Adrenal gland (tissue), 5 donors: Measurements from ENCODE around the gene OR4C3.

Experiments used
- POLR2A ChIP-seq, 2 donors: fragments of 450-650 bp; IDR thresholded peaks; one replicate each; pipeline ENCODE4 v1.6.1; 2017; ENCODE audit warnings: antibody characterized with exemption in 2 of 2, mild to moderate bottlenecking in 2 of 2, moderate library complexity in 1 of 2
- TF ChIP-seq, protein P1 (sequence below), 6 experiments: fragments of 450-650 bp in 4 of 6; fragments of 200-600 bp in 2 of 6; sonication (generic) in 1 of 6; IDR thresholded peaks; 1 replicate in 5 of 6; 2 replicates in 1 of 6; pipeline versions ENCODE4 v1.5.1 to v1.8.0; 2016 to 2021; ENCODE audit warnings: antibody characterized with exemption in 6 of 6, mild to moderate bottlenecking in 2 of 6, moderate library complexity in 1 of 6
- donor health status: DM: no; HTN: no; CAD: no.

DNA sequence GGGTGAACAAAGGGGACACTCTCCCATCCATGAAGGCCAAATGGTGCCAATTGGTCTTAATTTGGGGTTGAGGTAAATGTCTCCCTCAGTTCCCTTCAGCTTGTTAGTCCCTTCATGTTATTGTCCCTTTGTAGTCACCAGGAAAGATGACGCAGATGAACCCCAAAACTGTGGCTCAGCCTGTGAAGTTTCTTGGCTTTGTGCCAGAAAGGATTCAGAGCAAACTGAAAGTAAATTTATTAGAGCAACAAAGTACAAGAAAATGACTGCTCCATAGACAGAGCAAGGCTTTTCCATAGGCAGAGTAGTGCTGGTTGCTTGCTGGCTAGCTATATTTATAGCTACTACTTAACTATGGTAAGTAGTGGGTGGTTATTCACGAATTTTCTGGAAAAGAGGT is 16.7 kb downstream of the OR4C3 start:
- TF ChIP-seq, protein P1, sequence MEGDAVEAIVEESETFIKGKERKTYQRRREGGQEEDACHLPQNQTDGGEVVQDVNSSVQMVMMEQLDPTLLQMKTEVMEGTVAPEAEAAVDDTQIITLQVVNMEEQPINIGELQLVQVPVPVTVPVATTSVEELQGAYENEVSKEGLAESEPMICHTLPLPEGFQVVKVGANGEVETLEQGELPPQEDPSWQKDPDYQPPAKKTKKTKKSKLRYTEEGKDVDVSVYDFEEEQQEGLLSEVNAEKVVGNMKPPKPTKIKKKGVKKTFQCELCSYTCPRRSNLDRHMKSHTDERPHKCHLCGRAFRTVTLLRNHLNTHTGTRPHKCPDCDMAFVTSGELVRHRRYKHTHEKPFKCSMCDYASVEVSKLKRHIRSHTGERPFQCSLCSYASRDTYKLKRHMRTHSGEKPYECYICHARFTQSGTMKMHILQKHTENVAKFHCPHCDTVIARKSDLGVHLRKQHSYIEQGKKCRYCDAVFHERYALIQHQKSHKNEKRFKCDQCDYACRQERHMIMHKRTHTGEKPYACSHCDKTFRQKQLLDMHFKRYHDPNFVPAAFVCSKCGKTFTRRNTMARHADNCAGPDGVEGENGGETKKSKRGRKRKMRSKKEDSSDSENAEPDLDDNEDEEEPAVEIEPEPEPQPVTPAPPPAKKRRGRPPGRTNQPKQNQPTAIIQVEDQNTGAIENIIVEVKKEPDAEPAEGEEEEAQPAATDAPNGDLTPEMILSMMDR (IDR thresholded peaks at IDR 0.05), result no peak
- TF ChIP-seq POLR2A (IDR thresholded peaks at IDR 0.05), result no peak
